GM08714 (cell line): ENCODE measurements around the gene SRSF7.
"Not testable (repeated sequence)": the region's sequence is repeated elsewhere in the genome, so short reads cannot be mapped to it uniquely, and the experiment has no call there.

Experiments used
- H3K4me3 ChIP-seq: fragments of 200-500 bp; sonication (Bioruptor generic); 2 replicates; pipeline ENCODE4 v1.5.1; 2014; ENCODE audit warnings: mild to moderate bottlenecking, low read length, inconsistent platforms
- ZNF274 ChIP-seq: IDR thresholded peaks from 2 replicates; pipeline ENCODE4 v1.6.1; 2012; ENCODE audit warnings: mild to moderate bottlenecking, low read depth, low read length

The SRSF7 gene

GRCh38 chr2:38727661-38728060, 23.5 kb downstream of the SRSF7 start:
- TF ChIP-seq ZNF274 = no peak
- no peak overlapping the region for H3K4me3 ChIP-seq

DNA sequence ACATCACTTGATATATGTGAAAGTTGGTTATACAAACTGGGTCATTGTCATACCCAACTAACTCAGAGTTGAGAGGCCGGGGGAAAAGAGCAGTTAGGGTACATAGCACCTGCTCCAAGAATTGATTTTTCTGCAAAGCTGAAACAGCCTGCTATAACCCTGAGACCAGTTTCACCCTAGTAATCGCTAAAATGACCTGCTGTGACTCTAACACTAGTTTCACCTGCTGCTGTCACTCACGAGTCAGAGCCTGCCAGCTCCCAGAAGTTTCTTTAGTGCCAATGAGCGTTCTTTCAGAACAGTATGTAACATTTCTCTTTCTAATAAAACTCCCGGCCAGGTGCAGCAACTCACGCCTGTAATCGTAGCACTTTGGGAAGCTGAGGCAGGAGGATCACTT, 28.0 kb downstream of the SRSF7 start:
- TF ChIP-seq ZNF274 = no peak
- H3K4me3 ChIP-seq = peak overlapping the region; percentile 32; the same call in 1 of the 2 replicates

DNA sequence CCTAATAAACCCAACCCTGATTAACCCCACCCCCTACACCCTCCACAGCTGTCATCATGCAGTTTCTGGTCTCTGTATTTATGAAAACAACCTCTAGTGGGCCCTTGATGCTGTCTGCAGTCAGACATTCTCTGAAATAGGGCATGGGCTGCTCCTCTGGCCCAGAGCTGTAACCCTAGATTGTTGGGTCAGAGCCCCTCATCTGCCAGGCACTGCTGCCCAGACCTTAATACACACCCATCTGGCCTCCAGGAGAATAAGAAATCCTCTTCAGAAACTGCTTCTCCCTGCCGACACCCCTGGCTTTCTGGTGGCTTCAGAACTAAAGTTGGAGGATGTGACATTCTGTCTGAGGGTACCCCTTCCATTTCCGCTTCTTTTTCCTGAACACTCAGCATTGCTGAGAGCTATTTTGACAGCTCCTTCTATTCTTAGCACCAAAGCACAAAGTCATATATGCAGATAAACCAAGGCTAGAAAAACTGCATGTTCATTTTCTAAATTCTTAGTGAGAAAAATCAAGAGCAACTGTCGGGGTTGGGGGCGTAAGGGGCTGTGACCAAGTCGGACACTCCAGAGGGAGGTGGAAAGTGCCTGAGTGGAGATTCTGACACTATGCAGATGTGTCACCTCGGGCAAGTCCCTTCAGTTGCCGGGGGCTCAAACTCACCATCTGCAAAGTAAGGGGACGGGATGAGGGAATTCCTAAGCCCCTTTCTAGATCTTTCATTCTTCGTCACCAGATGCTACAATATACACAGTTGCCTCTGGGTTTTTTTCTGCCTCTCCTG, 28.7 kb downstream of the SRSF7 start:
- no peak for TF ChIP-seq ZNF274
- peak overlapping the region; percentile 32; the same call in 1 of the 2 replicates for H3K4me3 ChIP-seq

GRCh38 chr2:38720613-38721241, 30.4 kb downstream of the SRSF7 start:
- H3K4me3 ChIP-seq = no peak overlapping the region
- TF ChIP-seq ZNF274 = no peak

GRCh38 chr2:38719706-38720105, 31.5 kb downstream of the SRSF7 start:
- TF ChIP-seq ZNF274 = no peak
- H3K4me3 ChIP-seq = no peak overlapping the region

DNA sequence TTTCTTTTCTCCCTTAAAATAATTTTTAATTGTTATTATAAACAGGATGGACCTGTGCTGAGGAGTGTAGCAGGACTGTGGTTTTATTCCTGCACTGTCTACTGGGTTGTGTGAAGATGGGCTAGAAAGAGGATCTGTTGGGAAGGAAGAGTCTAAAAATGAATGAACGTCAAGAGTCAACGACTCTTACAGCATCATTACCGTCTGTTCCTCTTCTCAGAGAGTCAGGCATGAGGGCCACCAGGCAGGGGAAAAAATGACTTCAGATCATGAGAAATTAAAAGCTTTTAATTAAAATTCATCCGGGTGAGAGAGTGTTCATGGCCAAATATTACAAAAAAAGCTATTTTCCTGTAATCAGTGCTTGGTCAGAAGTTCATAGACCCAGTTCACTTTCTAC, 32.6 kb downstream of the SRSF7 start:
- TF ChIP-seq ZNF274 = no peak

GRCh38 chr2:38716185-38716584, 35.0 kb downstream of the SRSF7 start:
- H3K4me3 ChIP-seq = no peak overlapping the region
- no peak for TF ChIP-seq ZNF274

More for the DNA sequence above, 32.6 kb downstream of the SRSF7 start:
- no peak overlapping the region for H3K4me3 ChIP-seq

DNA sequence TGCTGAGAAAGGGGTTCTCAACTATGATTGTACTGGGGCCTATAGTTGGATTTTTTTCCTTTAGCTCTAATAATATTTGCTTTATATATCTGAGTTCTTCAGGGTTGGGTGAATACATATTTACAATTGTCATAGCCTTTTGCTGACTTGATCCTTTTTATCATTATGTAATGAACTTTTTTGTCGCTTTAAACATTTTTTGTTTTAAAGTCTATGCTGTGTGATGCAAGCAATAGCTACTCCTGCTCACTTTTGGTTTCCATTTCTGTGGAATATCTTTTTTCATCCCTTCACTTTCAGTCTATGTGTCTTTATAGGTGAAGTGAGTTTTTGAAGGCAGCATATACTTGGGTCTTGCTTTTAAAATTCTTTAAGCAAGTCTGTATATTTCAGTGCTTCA, 36.2 kb downstream of the SRSF7 start:
- H3K4me3 ChIP-seq = not testable (repeated sequence)

- H3K4me3 ChIP-seq = no peak overlapping the region
- TF ChIP-seq ZNF274 = no peak
Observed at GRCh38 chr2:38713338-38713737, 37.8 kb downstream of the SRSF7 start.

- TF ChIP-seq ZNF274 = no peak
- no peak overlapping the region for H3K4me3 ChIP-seq
Observed at GRCh38 chr2:38712871-38713270, 38.3 kb downstream of the SRSF7 start.

DNA sequence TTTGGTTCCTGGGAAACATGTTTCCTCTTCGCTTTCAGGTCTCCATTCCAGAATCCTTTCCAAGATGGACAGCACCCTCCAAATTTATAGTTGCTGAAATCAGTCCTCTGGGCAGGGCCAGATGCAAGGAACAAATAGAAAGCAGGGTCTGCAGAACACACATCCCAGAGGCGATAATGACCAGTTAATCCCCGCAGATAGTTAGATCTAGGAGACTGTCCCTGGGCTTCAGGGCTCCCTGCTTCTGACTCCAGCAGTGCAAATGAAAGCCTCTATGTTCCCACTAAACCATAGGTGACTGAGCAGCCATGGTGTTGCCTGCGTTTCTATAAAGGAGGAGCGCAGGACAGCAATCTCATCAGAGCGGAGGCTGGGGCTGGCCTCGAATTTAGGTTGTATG, 38.7 kb downstream of the SRSF7 start:
- H3K4me3 ChIP-seq = no peak overlapping the region
- no peak for TF ChIP-seq ZNF274

DNA sequence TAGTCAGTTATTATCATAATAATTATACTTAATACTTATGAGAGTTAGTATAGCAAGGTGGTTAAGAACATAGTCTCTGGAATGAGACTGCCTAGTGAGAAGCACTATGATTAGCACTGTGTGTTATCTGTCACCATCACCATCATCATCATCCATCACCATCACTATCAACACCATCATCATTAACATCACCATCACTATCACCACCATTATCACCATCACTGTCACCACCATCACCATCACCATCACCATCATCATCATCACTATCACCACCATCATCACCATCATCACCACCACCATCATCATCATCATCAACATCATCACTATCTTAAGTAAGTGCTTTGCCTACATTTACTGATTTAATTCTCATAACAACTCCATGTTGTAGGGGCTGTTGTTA, 39.6 kb downstream of the SRSF7 start:
- H3K4me3 ChIP-seq = no peak overlapping the region
- TF ChIP-seq ZNF274 = no peak

- no peak for TF ChIP-seq ZNF274
Observed at GRCh38 chr2:38709567-38710194, 41.5 kb downstream of the SRSF7 start.

GRCh38 chr2:38708900-38709566, 42.1 kb downstream of the SRSF7 start:
- H3K4me3 ChIP-seq = no peak overlapping the region
- no peak for TF ChIP-seq ZNF274

More at GRCh38 chr2:38709567-38710194, 41.5 kb downstream of the SRSF7 start:
- no peak overlapping the region for H3K4me3 ChIP-seq

DNA sequence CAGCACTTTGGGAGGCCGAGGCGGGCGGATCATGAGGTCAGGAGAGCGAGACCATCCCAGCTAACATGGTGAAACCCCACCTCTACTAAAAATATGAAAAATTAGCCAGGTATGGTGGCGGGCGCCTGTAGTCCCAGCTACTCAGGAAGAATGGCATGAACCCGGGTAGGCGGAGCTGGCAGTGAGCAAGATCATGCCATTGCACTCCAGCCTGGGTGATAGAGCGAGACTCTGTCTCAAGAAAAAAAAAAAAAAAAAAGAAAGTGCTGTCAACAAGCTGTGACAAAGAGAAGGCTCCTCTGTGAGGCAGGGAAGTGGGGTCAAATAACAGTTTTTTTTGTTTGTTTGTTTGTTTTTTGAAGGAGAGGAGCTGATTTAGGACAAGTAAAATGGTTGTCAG, 42.7 kb downstream of the SRSF7 start:
- not testable (repeated sequence) for H3K4me3 ChIP-seq
